ENCODE data around the gene GPX1.
"Not testable (repeated sequence)": the region's sequence is repeated elsewhere in the genome, so short reads cannot be mapped to it uniquely, and the experiment has no call there.

Gene GPX1

GRCh38 chr3:49357443-49358216, 523 bp downstream of the GPX1 start:
- peak; percentile 86 for DNase-seq (ENCODE audit: low read depth, low spot score)

- not testable (repeated sequence) for DNase-seq (ENCODE audit: low read depth, low spot score)
Measured at GRCh38 chr3:49357095-49357442, 1.1 kb downstream of the GPX1 start.

- DNase-seq (ENCODE audit: low read depth, low spot score), result no peak
Measured at GRCh38 chr3:49352890-49353421, 5.2 kb downstream of the GPX1 start.

- DNase-seq (ENCODE audit: low read depth, low spot score), result no peak
Measured at GRCh38 chr3:49352281-49352680, 5.9 kb downstream of the GPX1 start.

- peak; percentile 79 for DNase-seq (ENCODE audit: low read depth, low spot score)
Measured at GRCh38 chr3:49351521-49352011, 6.6 kb downstream of the GPX1 start.

GRCh38 chr3:49349348-49350114, 8.6 kb downstream of the GPX1 start:
- DNase-seq (ENCODE audit: low read depth, low spot score), result no peak

GRCh38 chr3:49348361-49348760, 9.8 kb downstream of the GPX1 start:
- DNase-seq (ENCODE audit: low read depth, low spot score), result not testable (repeated sequence)

GRCh38 chr3:49346797-49347251, 11.3 kb downstream of the GPX1 start:
- DNase-seq (ENCODE audit: low read depth, low spot score), result no peak

GRCh38 chr3:49343163-49343562, 15.0 kb downstream of the GPX1 start:
- DNase-seq (ENCODE audit: low read depth, low spot score), result no peak

- no peak for DNase-seq (ENCODE audit: low read depth, low spot score)
Measured at GRCh38 chr3:49341996-49342395, 16.2 kb downstream of the GPX1 start.

- DNase-seq (ENCODE audit: low read depth, low spot score), result peak; percentile 96
Measured at GRCh38 chr3:49339941-49340800, 18.0 kb downstream of the GPX1 start, which contains the start of gene USP4. TSS of gene USP4 (minus strand) at chr3:49340053. CDS start at chr3:49340024, 29 bp downstream.

GRCh38 chr3:49339581-49339940, 18.6 kb downstream of the GPX1 start:
- DNase-seq (ENCODE audit: low read depth, low spot score), result no peak

- no peak for DNase-seq (ENCODE audit: low read depth, low spot score)
Measured at GRCh38 chr3:49333916-49334633, 24.1 kb downstream of the GPX1 start.

GRCh38 chr3:49333091-49333490, 25.1 kb downstream of the GPX1 start:
- no peak for DNase-seq (ENCODE audit: low read depth, low spot score)

- no peak for DNase-seq (ENCODE audit: low read depth, low spot score)
Measured at GRCh38 chr3:49329186-49329585, 29.0 kb downstream of the GPX1 start.

GRCh38 chr3:49328350-49328749, 29.8 kb downstream of the GPX1 start:
- DNase-seq (ENCODE audit: low read depth, low spot score), result not testable (repeated sequence)

- no peak for DNase-seq (ENCODE audit: low read depth, low spot score)
Measured at GRCh38 chr3:49327485-49327884, 30.7 kb downstream of the GPX1 start.

GRCh38 chr3:49324768-49325167, 33.4 kb downstream of the GPX1 start:
- DNase-seq (ENCODE audit: low read depth, low spot score), result no peak

- DNase-seq (ENCODE audit: low read depth, low spot score), result no peak
Measured at GRCh38 chr3:49316696-49317457, 41.3 kb downstream of the GPX1 start.
